Measurements from ENCODE around the gene CRMP1.
A peak's percentile ranks its signal among the peaks of the same experiment; 100 is the strongest.

Gene CRMP1

DNA sequence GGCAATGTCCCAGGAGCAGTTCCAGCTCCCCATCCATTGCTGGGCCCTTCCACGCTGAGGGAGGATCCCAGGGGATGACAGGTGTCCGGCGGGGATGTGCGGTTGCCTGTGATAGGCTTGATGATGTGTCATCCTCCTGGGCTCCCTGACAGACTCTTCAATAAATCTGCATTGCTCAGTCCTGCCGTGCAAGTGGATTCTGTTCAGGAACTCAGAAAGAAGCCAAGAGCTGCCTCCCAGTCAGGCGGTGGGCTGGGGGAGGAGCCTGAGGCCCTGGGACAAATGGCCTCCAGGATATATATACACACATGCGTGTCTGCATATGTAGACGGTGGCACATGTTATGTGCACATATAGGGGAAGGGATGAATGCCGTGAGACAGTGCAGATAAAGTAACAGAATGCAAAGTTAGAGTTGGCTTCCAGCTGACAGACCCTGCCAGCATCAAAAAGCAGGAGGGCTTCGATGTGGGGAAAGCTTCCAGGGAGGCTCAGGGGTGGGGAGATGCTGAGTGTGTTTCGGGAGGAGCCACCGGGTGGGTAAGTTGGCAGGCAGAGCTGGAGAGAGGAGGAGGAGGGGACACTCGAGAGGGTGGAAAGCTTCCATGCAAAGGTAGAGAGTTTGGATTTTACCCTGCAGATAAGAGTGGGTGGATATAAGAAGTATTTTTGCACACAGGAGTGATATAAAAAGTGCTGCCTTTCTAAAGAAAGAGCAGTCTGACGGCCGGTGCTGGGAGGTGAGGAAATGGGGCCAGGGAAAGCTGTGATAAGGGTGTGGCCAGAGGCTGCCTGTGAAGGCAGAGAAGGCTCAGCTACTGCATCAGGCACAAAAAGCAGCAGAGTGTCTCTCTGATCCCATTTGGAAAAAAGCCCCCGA, 28.5 kb upstream of the CRMP1 start:
- Histone ChIP-seq H4K91ac (ENCODE audit: low read depth, low read length, poor library complexity) (no peak overlapping the region), H3K4me3 (ENCODE audit: low read length in 2 of 2) (no peak overlapping the region), H3K27me3 (ENCODE audit: control insufficient read depth in 3 of 3, insufficient read depth in 3 of 3, low read depth in 1 of 3, low read length in 3 of 3) (peaks cover 0 to 22% (median 0%) of the 10 kb centered on the region in 3 experiments), H3K14ac (ENCODE audit: low read length) (peak overlapping the region; percentile 27), H3K18ac (ENCODE audit: low read length) (peak overlapping the region; percentile 25), H3K9me3 (replicated peaks in 1 of 2; ENCODE audit: control insufficient read depth in 2 of 2, insufficient read depth in 1 of 2, low read depth in 1 of 2, low read length in 2 of 2) (no peaks in the 10 kb centered on the region), H3K36me3 (replicated peaks in 1 of 2; ENCODE audit: control insufficient read depth in 2 of 2, insufficient read depth in 2 of 2, low read length in 2 of 2) (no peaks in the 10 kb centered on the region), H2AFZ (ENCODE audit: low read length) (no peak overlapping the region), H3K4me2 (ENCODE audit: insufficient read depth, low read length, poor library complexity, severe bottlenecking) (no peak overlapping the region), H3K4ac (ENCODE audit: low read length) (no peak overlapping the region), H4K8ac (ENCODE audit: low read depth, low read length) (no peak overlapping the region), H2BK12ac (ENCODE audit: low read length) (no peak overlapping the region), H2BK5ac (ENCODE audit: low read length) (no peak overlapping the region), H3K27ac (replicated peaks; ENCODE audit: low read length) (no peak overlapping the region), H3K23ac (ENCODE audit: low read depth, low read length, poor library complexity) (no peak overlapping the region), H3K79me1 (ENCODE audit: low read depth, low read length) (no peaks in the 10 kb centered on the region), H2AK5ac (ENCODE audit: low read depth, low read length) (no peak overlapping the region), H2BK120ac (ENCODE audit: low read depth, low read length) (no peak overlapping the region), H2BK15ac (ENCODE audit: low read length) (no peak overlapping the region), H3K4me1 (ENCODE audit: control insufficient read depth in 2 of 2, insufficient read depth in 1 of 2, low read depth in 1 of 2, low read length in 2 of 2) (peaks cover 5 to 6% of the 10 kb centered on the region in 2 donors), H3K9ac (ENCODE audit: low read depth, low read length, poor library complexity) (no peak overlapping the region)
- WGBS, 2 donors (ENCODE audit: extremely low coverage in 2 of 2, insufficient read length in 2 of 2, insufficient replicate concordance in 1 of 2): no CpG with 5 or more reads among the region's 16 CpGs
- DNase-seq (ENCODE audit: low spot score): no peak

DNA sequence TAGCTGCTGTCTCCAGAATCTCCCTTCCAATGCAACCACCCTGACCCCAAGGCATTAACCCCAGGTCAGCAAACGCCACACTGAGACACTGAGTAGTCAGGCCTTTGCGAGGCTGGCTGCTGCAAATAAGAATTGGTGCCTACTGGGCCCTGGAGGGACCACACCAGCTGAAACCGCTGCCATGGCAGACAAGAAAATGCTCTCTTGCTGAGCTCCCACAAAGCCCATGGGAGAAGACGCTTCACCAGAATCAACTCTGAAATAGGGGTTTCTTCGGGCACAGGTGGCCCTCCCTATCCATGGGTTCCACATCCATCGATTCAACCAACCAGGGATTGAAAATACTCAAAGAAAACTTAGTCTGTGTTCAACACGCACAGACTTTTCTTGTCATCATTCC, 26.7 kb upstream of the CRMP1 start:
- Histone ChIP-seq H3K27ac (replicated peaks; ENCODE audit: low read length) (no peak overlapping the region), H3K27me3 (ENCODE audit: control insufficient read depth in 3 of 3, insufficient read depth in 3 of 3, low read depth in 1 of 3, low read length in 3 of 3) (peaks cover 0 to 18% (median 0%) of the 10 kb centered on the region in 3 experiments), H3K4ac (ENCODE audit: low read length) (no peak overlapping the region), H2AFZ (ENCODE audit: low read length) (no peak overlapping the region), H2AK5ac (ENCODE audit: low read depth, low read length) (no peak overlapping the region), H3K79me1 (ENCODE audit: low read depth, low read length) (no peaks in the 10 kb centered on the region), H3K18ac (ENCODE audit: low read length) (no peak overlapping the region), H3K4me2 (ENCODE audit: insufficient read depth, low read length, poor library complexity, severe bottlenecking) (no peak overlapping the region), H3K9me3 (replicated peaks in 1 of 2; ENCODE audit: control insufficient read depth in 2 of 2, insufficient read depth in 1 of 2, low read depth in 1 of 2, low read length in 2 of 2) (peaks cover 0 to 5% of the 10 kb centered on the region in 2 donors), H2BK5ac (ENCODE audit: low read length) (peak overlapping the region; percentile 48), H3K9ac (ENCODE audit: low read depth, low read length, poor library complexity) (peak overlapping the region; percentile 2), H3K4me3 (ENCODE audit: low read length in 2 of 2) (no peak overlapping the region), H4K8ac (ENCODE audit: low read depth, low read length) (no peak overlapping the region), H3K36me3 (replicated peaks in 1 of 2; ENCODE audit: control insufficient read depth in 2 of 2, insufficient read depth in 2 of 2, low read length in 2 of 2) (no peaks in the 10 kb centered on the region), H2BK120ac (ENCODE audit: low read depth, low read length) (no peak overlapping the region), H4K91ac (ENCODE audit: low read depth, low read length, poor library complexity) (no peak overlapping the region), H2BK12ac (ENCODE audit: low read length) (no peak overlapping the region), H2BK15ac (ENCODE audit: low read length) (no peak overlapping the region), H3K14ac (ENCODE audit: low read length) (no peak overlapping the region), H3K4me1 (ENCODE audit: control insufficient read depth in 2 of 2, insufficient read depth in 1 of 2, low read depth in 1 of 2, low read length in 2 of 2) (no peaks in the 10 kb centered on the region), H3K23ac (ENCODE audit: low read depth, low read length, poor library complexity) (no peak overlapping the region)
- WGBS, 2 donors (ENCODE audit: extremely low coverage in 2 of 2, insufficient read length in 2 of 2, insufficient replicate concordance in 1 of 2): no CpG with 5 or more reads among the region's 7 CpGs
- no peak for DNase-seq (ENCODE audit: low spot score)

DNA sequence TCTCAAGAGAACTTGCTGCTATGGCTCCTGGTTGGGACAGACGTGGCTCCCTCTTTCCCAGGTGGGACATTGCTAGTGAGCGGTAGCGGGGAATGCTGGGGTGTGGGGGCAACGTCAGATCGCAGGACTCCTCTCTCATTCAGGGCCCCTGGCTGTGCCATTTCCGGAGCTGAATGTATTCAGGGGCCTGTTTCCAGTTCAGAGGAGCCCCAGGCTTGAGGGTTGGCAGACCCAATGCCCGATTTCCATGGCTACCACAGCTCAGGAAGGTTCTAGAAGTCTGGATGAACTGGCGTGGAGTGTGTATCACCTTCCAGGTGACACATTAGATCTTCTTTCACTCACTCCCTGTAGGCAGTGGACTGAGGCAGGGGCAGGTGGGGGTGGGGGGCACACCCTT, 26.2 kb upstream of the CRMP1 start:
- Histone ChIP-seq H2AFZ (ENCODE audit: low read length) (no peak overlapping the region), H3K4me3 (ENCODE audit: low read length in 2 of 2) (no peak overlapping the region), H2BK12ac (ENCODE audit: low read length) (no peak overlapping the region), H3K36me3 (replicated peaks in 1 of 2; ENCODE audit: control insufficient read depth in 2 of 2, insufficient read depth in 2 of 2, low read length in 2 of 2) (no peaks in the 10 kb centered on the region), H3K4me2 (ENCODE audit: insufficient read depth, low read length, poor library complexity, severe bottlenecking) (no peak overlapping the region), H3K27me3 (ENCODE audit: control insufficient read depth in 3 of 3, insufficient read depth in 3 of 3, low read depth in 1 of 3, low read length in 3 of 3) (peaks cover 0 to 18% (median 0%) of the 10 kb centered on the region in 3 experiments), H2BK15ac (ENCODE audit: low read length) (no peak overlapping the region), H3K27ac (replicated peaks; ENCODE audit: low read length) (no peak overlapping the region), H3K9ac (ENCODE audit: low read depth, low read length, poor library complexity) (peak overlapping the region; percentile 2), H3K23ac (ENCODE audit: low read depth, low read length, poor library complexity) (no peak overlapping the region), H3K14ac (ENCODE audit: low read length) (no peak overlapping the region), H3K4me1 (ENCODE audit: control insufficient read depth in 2 of 2, insufficient read depth in 1 of 2, low read depth in 1 of 2, low read length in 2 of 2) (no peaks in the 10 kb centered on the region), H3K4ac (ENCODE audit: low read length) (no peak overlapping the region), H2BK120ac (ENCODE audit: low read depth, low read length) (no peak overlapping the region), H3K9me3 (replicated peaks in 1 of 2; ENCODE audit: control insufficient read depth in 2 of 2, insufficient read depth in 1 of 2, low read depth in 1 of 2, low read length in 2 of 2) (peaks cover 0 to 5% of the 10 kb centered on the region in 2 donors), H2AK5ac (ENCODE audit: low read depth, low read length) (no peak overlapping the region), H4K8ac (ENCODE audit: low read depth, low read length) (peak overlapping the region; percentile 6), H2BK5ac (ENCODE audit: low read length) (peak overlapping the region; percentile 48), H3K79me1 (ENCODE audit: low read depth, low read length) (no peaks in the 10 kb centered on the region), H3K18ac (ENCODE audit: low read length) (peak overlapping the region; percentile 54), H4K91ac (ENCODE audit: low read depth, low read length, poor library complexity) (no peak overlapping the region)
- DNase-seq (ENCODE audit: low spot score): no peak
- WGBS, 2 donors (ENCODE audit: extremely low coverage in 2 of 2, insufficient read length in 2 of 2, insufficient replicate concordance in 1 of 2): no CpG with 5 or more reads among the region's 8 CpGs

DNA sequence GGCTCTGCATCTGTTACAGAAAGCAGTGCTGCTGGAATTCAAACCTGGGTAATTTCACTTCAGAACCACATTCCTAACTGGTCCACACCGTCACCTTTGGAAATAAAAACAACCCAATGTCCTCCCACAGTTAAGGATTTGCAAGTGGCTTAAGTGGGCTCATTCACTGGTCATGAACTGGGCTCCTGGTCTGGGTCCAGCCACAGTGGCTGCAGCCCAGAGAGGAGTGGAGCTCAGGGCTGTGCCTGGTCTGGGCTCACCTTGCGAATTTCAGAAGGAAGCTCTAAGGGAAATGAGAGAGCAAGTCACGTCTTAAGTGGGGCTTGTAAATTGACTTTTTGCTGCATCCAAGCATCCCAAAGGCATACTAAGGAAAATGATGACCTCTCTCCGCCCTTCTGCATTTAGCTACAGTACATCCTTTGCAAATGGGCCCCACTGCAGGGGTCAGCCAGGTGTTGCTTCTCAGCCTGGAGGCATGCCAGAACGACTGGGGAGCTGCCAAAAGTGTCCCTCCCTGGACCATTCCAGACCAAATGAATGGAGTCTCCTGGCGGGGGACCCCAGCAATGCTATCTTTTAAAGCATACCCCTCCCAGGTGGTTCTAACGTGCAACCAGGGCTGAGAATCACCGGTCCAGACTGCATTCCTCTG, 25.6 kb upstream of the CRMP1 start:
- Histone ChIP-seq H3K23ac (ENCODE audit: low read depth, low read length, poor library complexity) (no peak overlapping the region), H3K14ac (ENCODE audit: low read length) (no peak overlapping the region), H3K18ac (ENCODE audit: low read length) (peak overlapping the region; percentile 54), H2AK5ac (ENCODE audit: low read depth, low read length) (no peak overlapping the region), H2BK15ac (ENCODE audit: low read length) (no peak overlapping the region), H2BK5ac (ENCODE audit: low read length) (peak overlapping the region; percentile 48), H3K9ac (ENCODE audit: low read depth, low read length, poor library complexity) (no peak overlapping the region), H3K4ac (ENCODE audit: low read length) (no peak overlapping the region), H2AFZ (ENCODE audit: low read length) (no peak overlapping the region), H2BK120ac (ENCODE audit: low read depth, low read length) (no peak overlapping the region), H2BK12ac (ENCODE audit: low read length) (no peak overlapping the region), H4K8ac (ENCODE audit: low read depth, low read length) (no peak overlapping the region), H3K4me1 (ENCODE audit: control insufficient read depth in 2 of 2, insufficient read depth in 1 of 2, low read depth in 1 of 2, low read length in 2 of 2) (no peaks in the 10 kb centered on the region), H4K91ac (ENCODE audit: low read depth, low read length, poor library complexity) (no peak overlapping the region), H3K79me1 (ENCODE audit: low read depth, low read length) (no peaks in the 10 kb centered on the region), H3K27me3 (ENCODE audit: control insufficient read depth in 3 of 3, insufficient read depth in 3 of 3, low read depth in 1 of 3, low read length in 3 of 3) (peaks cover 0 to 18% (median 0%) of the 10 kb centered on the region in 3 experiments), H3K27ac (replicated peaks; ENCODE audit: low read length) (no peak overlapping the region), H3K9me3 (replicated peaks in 1 of 2; ENCODE audit: control insufficient read depth in 2 of 2, insufficient read depth in 1 of 2, low read depth in 1 of 2, low read length in 2 of 2) (peaks cover 0 to 5% of the 10 kb centered on the region in 2 donors), H3K4me3 (ENCODE audit: low read length in 2 of 2) (no peak overlapping the region), H3K4me2 (ENCODE audit: insufficient read depth, low read length, poor library complexity, severe bottlenecking) (no peak overlapping the region), H3K36me3 (replicated peaks in 1 of 2; ENCODE audit: control insufficient read depth in 2 of 2, insufficient read depth in 2 of 2, low read length in 2 of 2) (no peaks in the 10 kb centered on the region)
- no peak for DNase-seq (ENCODE audit: low spot score)
- no CpG with 5 or more reads among the region's 8 CpGs for WGBS, 2 donors (ENCODE audit: extremely low coverage in 2 of 2, insufficient read length in 2 of 2, insufficient replicate concordance in 1 of 2)

Measured in neuronal stem cell (in vitro differentiated cells).